GM12878 (cell line): ENCODE data around the gene ADGRG2. TPM values are rescaled to one million over a fixed set of nuclear protein-coding genes. Genes with fewer than 3 reads are reported as not detected.

Source experiments
- BCL11A ChIP-seq: IDR thresholded peaks from 2 replicates; pipeline ENCODE4 v1.6.1; 2011; ENCODE audit warnings: low read depth, low read length
- BCLAF1 ChIP-seq: fragments of 450-650 bp; IDR thresholded peaks from 2 replicates; pipeline ENCODE4 v1.6.1; 2017; ENCODE audit warnings: antibody characterized with exemption, mild to moderate bottlenecking, moderate library complexity
- GABPA ChIP-seq: IDR thresholded peaks from 2 replicates; pipeline ENCODE4 v1.6.1; 2014; ENCODE audit warnings: antibody characterized with exemption, low read depth, mild to moderate bottlenecking, inconsistent platforms
- HCFC1 ChIP-seq: fragments of 150-350 bp; IDR thresholded peaks from 2 replicates; pipeline ENCODE4 v1.6.1; 2014; ENCODE audit warnings: low read length
- MTA2 ChIP-seq: fragments of 450-650 bp; IDR thresholded peaks from 2 replicates; pipeline ENCODE4 v1.6.1; 2016; ENCODE audit warnings: low read depth, mild to moderate bottlenecking, moderate library complexity
- MXI1 ChIP-seq: fragments of 150-350 bp; IDR thresholded peaks from 2 replicates; pipeline ENCODE4 v1.6.1; 2011; ENCODE audit warnings: low read depth, mild to moderate bottlenecking, inconsistent platforms, low read length, improper control_type of control experiment
- NBN ChIP-seq: fragments of 450-650 bp; IDR thresholded peaks from 2 replicates; pipeline ENCODE4 v1.6.1; 2016
- PAX5 ChIP-seq: IDR thresholded peaks from 2 replicates; pipeline ENCODE4 v1.6.1; 2011; ENCODE audit warnings: low read depth, low read length, borderline replicate concordance
- POLR2A ChIP-seq: IDR thresholded peaks from 2 replicates; pipeline ENCODE4 v1.6.1; 2011; ENCODE audit warnings: low read depth, mild to moderate bottlenecking, low read length
- RELB ChIP-seq: fragments of 450-650 bp; IDR thresholded peaks from 2 replicates; pipeline ENCODE4 v1.6.1; 2017; ENCODE audit warnings: low read depth, mild to moderate bottlenecking, moderate library complexity
- SIN3A ChIP-seq: IDR thresholded peaks from 2 replicates; pipeline ENCODE4 v1.6.1; 2012; ENCODE audit warnings: low read depth, low read length, improper control_type of control experiment
- SP1 ChIP-seq: IDR thresholded peaks from one replicate; pipeline ENCODE4 v1.6.1; 2011; ENCODE audit warnings: low read depth, low read length
- TCF7 ChIP-seq: IDR thresholded peaks from 2 replicates; pipeline ENCODE4 v1.6.1; 2014; ENCODE audit warnings: antibody characterized with exemption, borderline replicate concordance
- WRNIP1 ChIP-seq: IDR thresholded peaks from 2 replicates; pipeline ENCODE4 v1.6.1; 2011; ENCODE audit warnings: low read depth, low read length, improper control_type of control experiment, borderline replicate concordance
- ZBTB40 ChIP-seq: fragments of 450-650 bp; IDR thresholded peaks from 2 replicates; pipeline ENCODE4 v1.6.1; 2016; ENCODE audit warnings: mild to moderate bottlenecking, moderate library complexity, borderline replicate concordance
- ZNF274 ChIP-seq: IDR thresholded peaks from one replicate; pipeline ENCODE4 v1.8.0; 2011; ENCODE audit not compliant: insufficient read length, insufficient read depth
- polyA plus RNA-seq, 11 experiments: library from polyadenylated mRNA; depleted of rRNA in 4 of 11; unstranded in 6 of 11; stranded (reverse) in 5 of 11; fragments of >200 nt; fragmentation: Nextera tagmentation in 4 of 11; fragmentation: Illumina TruSeq in 1 of 11; extraction: Ambion mirVana in 4 of 11; extraction: Trizol in 1 of 11; gene quantifications; 1 replicate in 1 of 11; 2 replicates in 10 of 11; pipeline versions ENCODE4 v1.2.1 to v1.2.3, GENCODE V29; 2011 to 2016; ENCODE audit warnings: inconsistent platforms in 2 of 11, missing spikeins in 2 of 11, low read depth in 1 of 11
- total RNA-seq, 4 experiments: library from RNA; depleted of rRNA in 3 of 4; stranded (reverse); fragments of >200 nt in 3 of 4; fragmentation: Illumina TruSeq in 1 of 4; extraction: Trizol in 1 of 4; gene quantifications; 2 replicates each; pipeline versions ENCODE4 v1.2.1 to v1.2.3, GENCODE V29; 2013 to 2021

The ADGRG2 gene
- total and polyA plus RNA-seq, 10 of the 15 experiments (the other 5 are each of a cell fraction or from before 2014, with no cell fraction given) = 0.02 to 0.29 (median 0.05) TPM; not detected in 5

- peak; percentile 86; the same call in 1 of the 2 replicates for TF ChIP-seq RELB
- TF ChIP-seq MXI1 = no peak
- TF ChIP-seq WRNIP1 = no peak
- TF ChIP-seq PAX5 = no peak
- peak; percentile 72; the same call in 1 of the 2 replicates for TF ChIP-seq NBN
- TF ChIP-seq SIN3A = no peak
- TF ChIP-seq TCF7 = no peak
- peak; percentile 94 for TF ChIP-seq GABPA
- TF ChIP-seq SP1 = peak; percentile 45
- TF ChIP-seq ZNF274 = no peak
- peak; percentile 84 for TF ChIP-seq BCLAF1
- peak; percentile 97 for TF ChIP-seq ZBTB40
- TF ChIP-seq BCL11A = no peak
- peak; percentile 69 for TF ChIP-seq HCFC1
- TF ChIP-seq MTA2 = peak; percentile 32; the same call in 1 of the 2 replicates
- TF ChIP-seq POLR2A = peak; percentile 56
These were observed 137.7 kb downstream of the ADGRG2 start (continued) for GRCh38 chrX:18984381-18985185.
